HG02623 (cell line): ENCODE results near the gene GRIK1.

Experiments
- ATAC-seq: cut with Tn5 transposase; IDR thresholded peaks from one replicate; pipeline ENCODE4 v1.9.1; 2021; ENCODE audit warnings: moderate library complexity; ENCODE audit not compliant: unreplicated experiment

GRIK1 gene

DNA sequence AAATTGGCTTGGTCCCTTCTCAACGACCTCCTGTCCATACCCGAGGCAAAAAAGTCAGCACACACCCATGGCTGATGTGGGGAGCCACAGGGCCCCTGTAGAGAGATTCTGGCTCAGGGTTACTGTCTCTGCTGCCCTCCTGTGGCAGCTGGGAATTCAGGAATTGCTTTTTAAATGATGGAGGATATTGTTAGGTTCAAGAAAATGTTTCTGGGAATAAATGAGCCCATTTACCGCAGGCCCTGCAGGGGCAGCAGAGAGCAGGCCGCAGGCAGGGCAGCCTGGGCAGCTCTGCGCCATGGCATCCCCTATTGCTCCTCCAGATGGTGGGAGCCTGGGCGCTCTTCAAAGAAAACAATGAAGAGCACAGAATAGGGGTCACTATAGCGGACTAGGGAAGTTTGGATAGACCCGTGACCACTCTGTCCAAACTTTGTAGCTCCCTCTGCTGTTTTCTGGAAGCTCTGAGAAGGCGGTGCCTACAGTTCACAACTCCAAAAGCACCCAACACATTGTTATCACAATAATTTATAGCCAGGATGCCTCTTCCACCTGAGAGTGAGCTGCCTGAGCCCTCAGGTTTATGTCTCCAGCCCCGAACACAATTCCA, 440.0 kb downstream of the GRIK1 start:
- no peak for ATAC-seq

DNA sequence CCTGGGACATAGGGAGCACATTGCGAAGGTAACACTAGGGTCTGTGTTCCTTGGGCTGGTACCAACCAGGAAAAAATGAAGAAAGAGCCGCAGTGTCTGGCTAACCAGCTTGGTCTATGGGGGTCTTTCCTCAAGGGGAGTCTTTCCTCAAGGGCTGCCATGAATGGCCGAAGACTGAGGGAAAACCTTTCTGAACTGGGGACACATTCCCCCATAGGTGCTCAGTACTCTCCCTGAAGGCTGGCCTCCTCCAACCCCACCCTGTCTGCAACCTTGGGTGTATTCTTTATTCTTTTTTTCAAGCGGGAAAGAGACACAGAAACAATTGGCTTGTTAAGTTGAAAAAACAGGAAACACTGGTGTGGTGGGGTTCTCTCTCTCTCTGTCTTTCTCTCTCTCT, 440.6 kb downstream of the GRIK1 start:
- ATAC-seq, result no peak

DNA sequence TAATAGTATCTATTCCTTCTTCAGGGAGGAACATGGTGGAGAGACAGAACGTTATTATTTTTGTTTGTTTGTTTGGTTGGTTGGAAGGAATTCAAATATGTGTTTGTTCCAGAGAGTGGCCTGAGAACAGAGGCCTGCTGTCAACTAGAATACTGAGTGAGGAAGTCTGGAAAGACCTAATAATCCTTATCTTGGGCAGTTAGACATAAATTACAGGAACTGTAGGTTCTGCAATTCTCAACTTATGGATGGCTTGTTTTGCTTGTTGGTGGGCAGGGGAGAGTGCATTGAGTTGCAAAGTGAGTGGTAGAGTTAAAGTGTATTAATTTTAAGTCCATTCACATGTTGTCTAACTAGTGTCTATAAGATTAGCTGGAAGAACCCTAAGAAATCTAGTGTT, 443.5 kb downstream of the GRIK1 start:
- ATAC-seq, result no peak

DNA sequence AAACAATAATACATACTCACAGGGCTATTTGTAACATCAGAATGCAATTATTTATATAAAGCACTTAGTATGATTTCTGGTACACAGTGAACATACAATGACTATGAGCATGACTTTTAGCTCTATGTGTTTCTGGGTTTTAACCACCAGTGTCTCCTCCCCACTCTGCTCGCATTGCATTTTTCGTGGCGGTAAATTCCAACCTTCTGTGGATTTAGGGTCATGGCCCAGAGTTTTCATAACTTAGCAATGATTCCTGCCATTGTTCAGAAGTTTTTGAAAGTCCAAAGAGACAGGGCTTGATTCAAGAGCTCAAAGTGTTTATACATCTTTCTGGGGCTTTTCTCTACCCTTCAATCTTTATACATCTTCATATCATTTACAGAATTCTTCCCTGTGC, 449.8 kb downstream of the GRIK1 start:
- ATAC-seq, result no peak

DNA sequence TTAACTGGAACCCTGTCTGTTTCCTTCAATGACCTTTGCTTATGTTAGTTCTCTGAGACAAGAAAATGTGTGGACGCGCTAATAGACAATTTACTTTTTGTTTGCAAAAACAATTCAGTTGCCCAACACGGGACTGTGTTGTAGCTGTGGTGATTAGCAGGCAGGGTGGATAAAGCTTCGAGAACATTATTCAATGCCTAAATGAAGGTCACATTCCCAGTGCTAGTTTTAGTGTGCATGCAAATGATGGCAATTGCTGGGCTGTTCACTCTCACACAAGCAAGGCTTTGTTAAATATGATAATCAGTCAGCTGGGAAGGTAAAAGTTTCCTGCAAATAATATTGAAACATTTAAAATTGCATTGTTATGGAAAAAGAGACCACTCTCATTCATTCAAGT, 452.6 kb downstream of the GRIK1 start:
- no peak for ATAC-seq
